ENCODE data around the gene RTN4RL1. TPM values are rescaled to one million over a fixed set of nuclear protein-coding genes. Genes with fewer than 3 reads are reported as not detected.

Gene RTN4RL1
- total RNA-seq, 2 donors from 2014 or later, result 18.2 to 19.6 TPM

DNA sequence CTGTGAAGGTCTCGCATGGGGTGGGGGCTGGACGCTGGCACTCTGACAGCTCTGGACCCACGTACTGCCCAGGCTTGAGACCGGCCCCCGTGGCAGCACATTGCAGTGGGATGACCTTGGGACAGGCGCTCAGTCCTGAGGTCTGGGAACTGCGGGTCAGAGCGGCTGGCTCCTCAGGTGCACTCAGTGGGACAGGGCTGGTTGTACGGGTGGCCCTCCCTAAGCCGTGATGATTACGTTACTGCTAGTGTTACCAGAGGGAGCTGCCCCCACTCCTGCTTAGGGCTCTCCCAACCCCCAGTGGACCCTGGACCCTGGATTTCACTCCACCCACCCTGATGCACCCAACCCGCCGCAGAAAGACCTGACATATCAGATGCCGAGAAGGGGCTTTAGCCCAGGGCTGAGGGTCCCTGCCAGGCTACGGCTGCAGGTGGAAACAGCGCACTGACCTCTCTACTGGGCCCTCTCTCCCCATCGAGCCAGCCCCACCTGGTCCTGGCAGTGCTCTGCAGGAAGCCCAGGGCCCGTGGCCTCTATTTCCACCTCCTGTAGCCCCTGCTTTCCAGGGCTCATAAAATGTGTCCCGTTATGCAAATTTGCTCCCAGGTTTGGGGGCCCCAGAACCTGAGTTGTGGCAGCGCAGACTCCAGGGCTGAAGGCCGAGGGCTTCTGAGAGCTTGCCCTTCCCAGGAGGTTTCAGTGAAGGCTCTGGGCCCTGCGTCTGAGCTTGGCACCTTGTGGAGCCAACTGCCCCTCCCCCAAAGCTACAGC lies 77.2 kb downstream of the RTN4RL1 start:
- no peak overlapping the region for H3K4me3 Mint-ChIP-seq
- no peak overlapping the region for H3K4me3 ChIP-seq (ENCODE audit: low read length)
- H3K4me1 Mint-ChIP-seq, result peaks cover 27% of the 10 kb centered on the region
- TF ChIP-seq, protein P1, sequence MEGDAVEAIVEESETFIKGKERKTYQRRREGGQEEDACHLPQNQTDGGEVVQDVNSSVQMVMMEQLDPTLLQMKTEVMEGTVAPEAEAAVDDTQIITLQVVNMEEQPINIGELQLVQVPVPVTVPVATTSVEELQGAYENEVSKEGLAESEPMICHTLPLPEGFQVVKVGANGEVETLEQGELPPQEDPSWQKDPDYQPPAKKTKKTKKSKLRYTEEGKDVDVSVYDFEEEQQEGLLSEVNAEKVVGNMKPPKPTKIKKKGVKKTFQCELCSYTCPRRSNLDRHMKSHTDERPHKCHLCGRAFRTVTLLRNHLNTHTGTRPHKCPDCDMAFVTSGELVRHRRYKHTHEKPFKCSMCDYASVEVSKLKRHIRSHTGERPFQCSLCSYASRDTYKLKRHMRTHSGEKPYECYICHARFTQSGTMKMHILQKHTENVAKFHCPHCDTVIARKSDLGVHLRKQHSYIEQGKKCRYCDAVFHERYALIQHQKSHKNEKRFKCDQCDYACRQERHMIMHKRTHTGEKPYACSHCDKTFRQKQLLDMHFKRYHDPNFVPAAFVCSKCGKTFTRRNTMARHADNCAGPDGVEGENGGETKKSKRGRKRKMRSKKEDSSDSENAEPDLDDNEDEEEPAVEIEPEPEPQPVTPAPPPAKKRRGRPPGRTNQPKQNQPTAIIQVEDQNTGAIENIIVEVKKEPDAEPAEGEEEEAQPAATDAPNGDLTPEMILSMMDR (conservative IDR thresholded peaks at IDR 0.05), result no peak
- H3K27ac Mint-ChIP-seq, result peak overlapping the region; percentile 68
- no peaks in the 10 kb centered on the region for H3K9me3 ChIP-seq (ENCODE audit: control insufficient read depth, low read length)
- DNase-seq, result no peak
- peaks cover 14% of the 10 kb centered on the region for H3K36me3 Mint-ChIP-seq (ENCODE audit: low read depth)
- 86 to 95% methylated on average over 20 to 22 of the region's 22 CpGs for WGBS, 2 experiments (ENCODE audit: insufficient coverage in 1 of 2, insufficient read length in 1 of 2)
- H3K27ac ChIP-seq (ENCODE audit: low read depth, low read length), result peak overlapping the region; percentile 17
- peaks cover 7% of the 10 kb centered on the region for H3K36me3 ChIP-seq (ENCODE audit: control insufficient read depth, insufficient read depth, low read length)
- H3K9me3 Mint-ChIP-seq, result peaks cover 2% of the 10 kb centered on the region
- peaks cover 22% of the 10 kb centered on the region for H3K27me3 Mint-ChIP-seq (ENCODE audit: insufficient read depth)
- H3K27me3 ChIP-seq (ENCODE audit: control insufficient read depth, insufficient read depth, low read length, poor library complexity, severe bottlenecking), result no peaks in the 10 kb centered on the region
- peaks cover 10% of the 10 kb centered on the region for H3K4me1 ChIP-seq (ENCODE audit: control insufficient read depth, insufficient read depth, low read length)
- H3K9ac ChIP-seq (ENCODE audit: extremely low read depth, low read length, poor library complexity, severe bottlenecking), result no peak overlapping the region

DNA sequence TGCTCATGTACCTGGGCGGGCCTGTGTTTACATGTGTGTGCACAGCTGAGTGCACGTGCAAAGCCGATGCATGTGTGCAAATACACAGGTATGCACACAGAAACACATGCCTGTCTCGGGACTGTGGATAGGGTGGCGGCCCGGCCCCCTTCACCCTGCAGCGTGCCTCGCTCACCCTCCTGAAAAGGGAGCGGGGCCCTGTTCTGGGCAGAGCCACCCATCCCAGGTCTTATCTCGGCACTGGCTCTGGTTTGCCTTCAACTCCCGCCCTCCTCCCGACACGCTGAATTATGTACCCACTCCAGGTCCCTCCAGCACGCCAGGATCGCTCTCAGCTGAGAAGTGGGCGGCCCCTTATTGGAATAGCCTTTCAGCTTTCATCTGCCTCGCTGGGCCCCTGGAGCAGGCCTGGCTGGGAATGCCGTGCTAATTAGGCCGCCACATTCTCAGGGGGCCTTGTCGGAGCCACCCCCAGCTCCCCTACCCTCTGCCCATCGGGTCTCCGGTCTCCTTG lies 77.8 kb downstream of the RTN4RL1 start:
- Mint-ChIP-seq H3K9me3 (peaks cover 2% of the 10 kb centered on the region), H3K36me3 (ENCODE audit: low read depth) (peaks cover 14% of the 10 kb centered on the region), H3K27me3 (ENCODE audit: insufficient read depth) (peaks cover 17% of the 10 kb centered on the region), H3K27ac (peak overlapping the region; percentile 39), H3K4me1 (peaks cover 27% of the 10 kb centered on the region), H3K4me3 (no peak overlapping the region)
- Histone ChIP-seq H3K9ac (ENCODE audit: extremely low read depth, low read length, poor library complexity, severe bottlenecking) (no peak overlapping the region), H3K36me3 (ENCODE audit: control insufficient read depth, insufficient read depth, low read length) (peaks cover 7% of the 10 kb centered on the region), H3K27me3 (ENCODE audit: control insufficient read depth, insufficient read depth, low read length, poor library complexity, severe bottlenecking) (no peaks in the 10 kb centered on the region), H3K9me3 (ENCODE audit: control insufficient read depth, low read length) (no peaks in the 10 kb centered on the region), H3K4me3 (ENCODE audit: low read length) (no peak overlapping the region), H3K27ac (ENCODE audit: low read depth, low read length) (peak overlapping the region; percentile 17), H3K4me1 (ENCODE audit: control insufficient read depth, insufficient read depth, low read length) (peaks cover 10% of the 10 kb centered on the region)
- 81 to 90% methylated on average over 19 to 22 of the region's 22 CpGs for WGBS, 2 experiments (ENCODE audit: insufficient coverage in 1 of 2, insufficient read length in 1 of 2)
- no peak for DNase-seq
- TF ChIP-seq, protein P1 (conservative IDR thresholded peaks at IDR 0.05), result no peak

DNA sequence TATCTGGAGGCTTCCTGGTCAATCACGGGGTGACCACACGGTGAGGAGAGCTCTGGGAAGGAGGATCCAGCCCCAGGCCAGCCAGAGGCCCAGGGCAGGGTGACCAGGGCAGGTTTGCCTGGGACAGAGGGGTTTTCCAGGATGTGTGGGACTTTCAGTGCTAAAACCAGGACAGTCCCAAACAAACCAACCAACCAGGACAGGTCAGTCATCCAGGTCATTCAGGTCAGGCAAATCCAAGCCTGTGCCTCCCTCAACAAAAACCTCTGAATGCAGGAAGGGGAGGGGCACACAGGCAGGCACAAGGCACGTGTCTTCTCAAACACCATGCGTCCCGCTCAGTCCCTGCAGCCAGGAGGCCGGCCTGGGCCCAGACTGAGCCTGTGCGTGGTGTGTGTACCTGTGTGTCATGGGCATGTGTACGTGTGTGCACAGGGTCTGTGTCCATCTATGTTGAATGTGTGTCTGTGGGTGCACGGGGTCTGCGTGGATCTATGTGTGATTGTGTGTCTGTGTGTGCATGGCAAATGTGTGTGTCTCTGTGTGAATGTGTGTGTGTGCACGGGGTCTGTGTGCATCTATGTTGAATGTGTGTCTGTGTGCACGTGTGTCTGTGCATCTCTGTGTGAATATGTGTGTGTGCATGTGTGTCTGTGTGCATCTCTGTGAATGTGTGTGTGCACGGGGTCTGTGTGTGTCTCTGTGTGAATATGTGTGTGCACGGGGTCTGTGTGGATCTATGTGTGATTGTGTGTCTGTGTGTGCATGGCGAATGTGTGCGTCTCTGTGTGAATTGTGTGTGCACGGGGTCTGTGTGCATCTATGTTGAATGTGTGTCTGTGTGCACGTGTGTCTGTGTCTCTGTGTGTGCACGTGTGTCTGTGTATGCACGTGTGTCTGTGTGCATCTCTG lies 78.9 kb downstream of the RTN4RL1 start:
- peaks cover 8% of the 10 kb centered on the region for H3K36me3 Mint-ChIP-seq (ENCODE audit: low read depth)
- peaks cover 22% of the 10 kb centered on the region for H3K4me1 Mint-ChIP-seq
- Histone ChIP-seq H3K4me1 (ENCODE audit: control insufficient read depth, insufficient read depth, low read length) (peaks cover 10% of the 10 kb centered on the region), H3K9ac (ENCODE audit: extremely low read depth, low read length, poor library complexity, severe bottlenecking) (no peak overlapping the region), H3K27ac (ENCODE audit: low read depth, low read length) (no peak overlapping the region), H3K27me3 (ENCODE audit: control insufficient read depth, insufficient read depth, low read length, poor library complexity, severe bottlenecking) (no peaks in the 10 kb centered on the region), H3K36me3 (ENCODE audit: control insufficient read depth, insufficient read depth, low read length) (peaks cover 7% of the 10 kb centered on the region), H3K4me3 (ENCODE audit: low read length) (no peak overlapping the region), H3K9me3 (ENCODE audit: control insufficient read depth, low read length) (no peaks in the 10 kb centered on the region)
- no peak for DNase-seq
- H3K9me3 Mint-ChIP-seq, result no peaks in the 10 kb centered on the region
- peaks cover 10% of the 10 kb centered on the region for H3K27me3 Mint-ChIP-seq (ENCODE audit: insufficient read depth)
- 81 to 93% methylated on average over 10 to 20 of the region's 20 CpGs for WGBS, 2 experiments (ENCODE audit: insufficient coverage in 1 of 2, insufficient read length in 1 of 2)
- H3K27ac Mint-ChIP-seq, result no peak overlapping the region
- TF ChIP-seq, protein P1 (conservative IDR thresholded peaks at IDR 0.05), result no peak
- no peak overlapping the region for H3K4me3 Mint-ChIP-seq

Data from endodermal cell (in vitro differentiated cells).